NOMO-1 treated with DMSO at 0.1 percent for 48 hours (cell line): ENCODE results near the gene GRXCR1.
A peak's percentile ranks its signal among the peaks of the same experiment; 100 is the strongest.

Experiments
- DNase-seq: peaks from one replicate; lab custom pipeline; 2025; ENCODE audit not compliant: unreplicated experiment; lab: John Stamatoyannopoulos, UW

GRXCR1 gene

GRCh38 chr4:42892413-42892812 lies at the start of gene GRXCR1:
Gene GRXCR1 (plus strand): TSS chr4:42892713. CDS start chr4:42893267, 554 bp downstream.
- no peak for DNase-seq

GRCh38 chr4:42843694-42844093 lies 48.8 kb upstream of the GRXCR1 start:
- no peak for DNase-seq

- no peak for DNase-seq
Observed at GRCh38 chr4:42844422-42845070, 48.0 kb upstream of the GRXCR1 start.

- DNase-seq: no peak
Observed at GRCh38 chr4:42845586-42845985, 46.9 kb upstream of the GRXCR1 start.

- no peak for DNase-seq
Observed at GRCh38 chr4:42855779-42856178, 36.7 kb upstream of the GRXCR1 start.

DNA sequence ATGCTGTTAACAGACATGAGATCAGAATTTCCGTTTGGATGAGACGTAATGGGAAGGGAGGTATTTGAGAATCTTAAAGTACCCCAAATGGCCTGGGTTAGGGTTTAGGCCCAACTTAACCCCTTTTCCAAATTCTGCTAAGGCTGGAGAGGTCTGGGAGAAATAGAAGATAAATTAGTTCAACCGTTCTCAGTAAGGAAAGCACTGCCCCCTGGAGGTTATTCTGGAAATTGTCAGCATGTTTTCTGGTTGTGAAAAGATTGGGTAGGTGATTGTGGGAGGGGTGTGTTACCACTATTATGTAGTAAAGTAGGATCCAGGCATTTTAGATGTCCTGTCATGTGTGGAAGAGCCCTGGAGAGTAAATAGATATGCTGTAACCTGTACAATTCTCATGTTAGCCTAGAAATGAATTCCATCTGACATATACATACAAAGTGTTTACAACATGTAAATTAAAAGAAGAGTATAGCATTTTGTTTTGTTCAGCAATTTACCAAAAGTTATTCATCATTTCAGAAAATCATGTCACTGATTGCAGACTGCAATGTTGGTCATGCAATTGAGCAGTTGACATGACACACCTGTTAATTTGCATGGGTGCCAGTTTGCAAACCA lies 26.8 kb upstream of the GRXCR1 start:
- peak; percentile 33 for DNase-seq

DNA sequence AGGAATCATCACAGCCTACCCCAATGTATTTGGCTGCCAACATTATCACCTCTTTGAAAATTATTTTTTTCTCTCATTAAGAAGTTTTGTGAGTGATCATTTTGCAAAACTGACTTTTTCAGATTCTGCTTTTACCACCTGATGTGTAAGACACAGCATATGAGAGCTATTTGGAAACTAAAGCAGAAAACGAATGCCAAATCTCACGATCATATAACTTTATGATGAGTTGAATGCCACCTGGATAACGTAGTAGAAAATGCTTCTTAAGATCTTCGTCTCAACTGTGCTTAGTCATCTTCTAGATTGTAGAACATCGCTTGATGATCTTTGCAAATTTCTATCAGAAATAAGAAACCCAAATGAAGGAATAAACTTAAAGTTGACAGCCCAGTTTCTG lies 21.3 kb upstream of the GRXCR1 start:
- DNase-seq: no peak

- no peak for DNase-seq
Observed at GRCh38 chr4:42871671-42872290, 20.7 kb upstream of the GRXCR1 start.

GRCh38 chr4:42878863-42879262 lies 13.7 kb upstream of the GRXCR1 start:
- no peak for DNase-seq

DNA sequence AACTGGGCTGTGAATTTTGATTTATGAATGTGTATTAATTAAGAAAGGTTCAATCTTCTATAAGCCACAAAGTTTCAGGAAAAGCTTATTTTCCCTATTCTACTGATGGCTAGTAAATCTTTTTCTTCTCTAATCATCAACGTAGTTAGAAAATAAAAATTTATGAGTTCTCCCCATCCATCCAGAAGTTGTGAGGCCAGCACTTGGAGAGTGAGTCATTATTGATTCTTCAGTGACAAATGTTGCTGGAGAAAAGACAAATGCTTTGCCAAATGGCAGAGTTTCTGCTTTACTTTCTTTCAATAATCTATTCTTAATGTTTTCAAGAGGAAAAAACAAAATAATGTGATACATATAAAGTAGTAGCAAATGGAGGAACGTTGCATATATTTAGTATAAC lies 11.3 kb upstream of the GRXCR1 start:
- no peak for DNase-seq

DNA sequence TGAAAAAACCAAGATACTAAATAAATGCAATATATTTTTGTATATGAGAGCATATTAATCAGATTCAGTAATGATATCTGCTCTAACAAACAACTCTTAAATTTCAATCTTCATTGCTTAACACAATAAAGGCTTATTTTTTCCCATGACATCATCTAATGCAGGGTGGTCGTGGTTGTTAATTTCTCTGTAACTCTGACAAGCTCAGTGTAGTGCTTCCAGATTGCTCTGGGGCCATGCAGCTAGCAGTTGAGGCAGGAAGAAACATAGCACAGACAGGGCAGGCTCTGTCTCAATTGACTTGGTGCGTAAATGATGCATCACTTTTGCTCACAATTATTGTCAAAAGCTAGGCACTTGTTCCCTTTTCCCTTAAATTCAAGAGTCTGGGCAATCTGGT lies 869 bp upstream of the GRXCR1 start:
- no peak for DNase-seq

GRCh38 chr4:42895452-42895851 lies 2.9 kb downstream of the GRXCR1 start:
- DNase-seq: no peak

- DNase-seq: no peak
Observed at GRCh38 chr4:42904986-42905385, 12.5 kb downstream of the GRXCR1 start.

GRCh38 chr4:42905591-42905990 lies 13.1 kb downstream of the GRXCR1 start:
- no peak for DNase-seq

GRCh38 chr4:42906341-42906740 lies 13.8 kb downstream of the GRXCR1 start:
- no peak for DNase-seq

- no peak for DNase-seq
Observed at GRCh38 chr4:42906891-42907759, 14.6 kb downstream of the GRXCR1 start.

- DNase-seq: no peak
Observed at GRCh38 chr4:42910459-42910858, 17.9 kb downstream of the GRXCR1 start.

- DNase-seq: no peak
Observed at GRCh38 chr4:42914937-42915336, 22.4 kb downstream of the GRXCR1 start.

- DNase-seq: no peak
Observed at GRCh38 chr4:42915484-42915883, 23.0 kb downstream of the GRXCR1 start.

- DNase-seq: no peak
Observed at GRCh38 chr4:42917296-42917695, 24.8 kb downstream of the GRXCR1 start.

GRCh38 chr4:42923431-42923830 lies 30.9 kb downstream of the GRXCR1 start:
- no peak for DNase-seq

DNA sequence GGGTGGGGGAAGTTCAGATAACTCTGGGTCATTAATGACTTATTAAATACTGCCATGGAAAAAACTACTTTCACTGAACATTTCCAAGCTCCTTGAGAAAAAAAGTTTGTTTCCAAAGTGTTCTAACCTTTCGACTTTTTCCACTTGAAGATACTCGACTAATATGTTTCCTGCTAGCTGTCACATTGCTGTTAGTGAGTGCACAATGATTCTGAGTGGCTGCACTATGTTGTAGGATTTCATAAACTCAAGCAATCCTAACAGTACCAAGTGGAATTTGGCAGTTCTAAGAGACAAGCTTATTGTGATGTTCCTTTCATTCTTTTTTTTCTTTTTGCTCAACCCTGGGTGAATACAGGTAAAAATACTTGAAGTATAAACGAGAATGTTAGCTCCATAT lies 33.4 kb downstream of the GRXCR1 start:
- DNase-seq: no peak
